NCI-H526 treated with DMSO at 0.1 percent for 48 hours (cell line): ENCODE measurements around the gene SCAANT1.
A peak's percentile ranks its signal among the peaks of the same experiment; 100 is the strongest.

Experiments
- DNase-seq: peaks from one replicate; lab custom pipeline; 2025; lab: John Stamatoyannopoulos, UW

The SCAANT1 gene

GRCh38 chr3:63911873-63912767 is at the start of gene SCAANT1:
SCAANT1 (minus strand) TSS chr3:63912383.
- DNase-seq, result peak; percentile 47

GRCh38 chr3:63961891-63962290 is 49.7 kb upstream of the SCAANT1 start:
- peak; percentile 59 for DNase-seq

GRCh38 chr3:63960048-63960711 is 48.0 kb upstream of the SCAANT1 start:
- no peak for DNase-seq

GRCh38 chr3:63959146-63959545 is 47.0 kb upstream of the SCAANT1 start:
- no peak for DNase-seq

- DNase-seq, result no peak
Observed at GRCh38 chr3:63955830-63956545, 43.8 kb upstream of the SCAANT1 start.

GRCh38 chr3:63955036-63955650 is 43.0 kb upstream of the SCAANT1 start:
- no peak for DNase-seq

- DNase-seq, result no peak
Observed at GRCh38 chr3:63954182-63954581, 42.0 kb upstream of the SCAANT1 start.

- DNase-seq, result no peak
Observed at GRCh38 chr3:63952248-63952594, 40.0 kb upstream of the SCAANT1 start.

- no peak for DNase-seq
Observed at GRCh38 chr3:63951492-63952247, 39.5 kb upstream of the SCAANT1 start.

GRCh38 chr3:63950698-63951097 is 38.5 kb upstream of the SCAANT1 start:
- DNase-seq, result no peak

GRCh38 chr3:63949005-63949404 is 36.8 kb upstream of the SCAANT1 start:
- no peak for DNase-seq

- DNase-seq, result no peak
Observed at GRCh38 chr3:63947594-63947993, 35.4 kb upstream of the SCAANT1 start.

GRCh38 chr3:63946753-63947152 is 34.6 kb upstream of the SCAANT1 start:
- no peak for DNase-seq

- DNase-seq, result no peak
Observed at GRCh38 chr3:63945558-63946096, 33.4 kb upstream of the SCAANT1 start.

GRCh38 chr3:63943678-63944077 is 31.5 kb upstream of the SCAANT1 start:
- no peak for DNase-seq

GRCh38 chr3:63942528-63942927 is 30.3 kb upstream of the SCAANT1 start:
- no peak for DNase-seq

GRCh38 chr3:63940389-63940757 is 28.2 kb upstream of the SCAANT1 start:
- DNase-seq, result no peak

GRCh38 chr3:63937661-63938651 is 25.8 kb upstream of the SCAANT1 start:
- no peak for DNase-seq

GRCh38 chr3:63936925-63937324 is 24.7 kb upstream of the SCAANT1 start:
- no peak for DNase-seq
